GM12878 (cell line): Measurements from ENCODE around the gene FAM163A. TPM values are rescaled to one million over a fixed set of nuclear protein-coding genes. Genes with fewer than 3 reads are reported as not detected.

Experiments used
- ATAC-seq: fragments of 200-7000 bp; cut with Tn5 transposase; 3 replicates; pipeline ENCODE4 v1.9.1; 2020; ENCODE audit warnings: mild to moderate bottlenecking, moderate library complexity
- BruUV-seq: library from RNA; stranded (reverse); fragments of 400-500 nt; replicated peaks from 2 replicates; lab custom pipeline; 2021; lab: Mats Ljungman, UMichigan
- CTCF ChIA-PET: fragments of 300-600 bp; sonication (Branson Sonifier 250); formaldehyde crosslinking; extraction: SDS; loops from one replicate; lab custom pipeline; 2021; ENCODE audit warnings: inconsistent platforms; lab: Yijun Ruan, JAX
- POLR2A ChIA-PET: fragments of 350-600 bp; formaldehyde crosslinking; extraction: SDS; loops from one replicate; lab custom pipeline; 2021; ENCODE audit warnings: inconsistent platforms; lab: Charles Lee
- RAD21 ChIA-PET: fragments of 300-600 bp; sonication (Branson Sonifier 250); formaldehyde crosslinking; loops from one replicate; lab custom pipeline; 2023; ENCODE audit warnings: antibody characterized with exemption; ENCODE audit not compliant: unreplicated experiment; lab: Charles Lee
- SMC1A ChIA-PET: fragments of 300-600 bp; sonication (Branson Sonifier 250); formaldehyde crosslinking; loops from one replicate; lab custom pipeline; 2023; ENCODE audit not compliant: unreplicated experiment, uncharacterized antibody; lab: Charles Lee
- DNase-seq: peaks from one replicate; pipeline ENCODE4 v3.0.0-alpha.2; 2011; ENCODE audit warnings: low read depth, low spot score
- FAIRE-seq: peaks from 3 replicates; lab custom pipeline; 2011; peaks lifted over from hg19 to GRCh38; lab: Jason Lieb, UNC
- H2AFZ ChIP-seq: 2 replicates; pipeline ENCODE4 v1.6.0; 2011; ENCODE audit warnings: low read depth, low read length, control low read depth; ENCODE audit not compliant: control insufficient read depth
- H3K27ac ChIP-seq: 2 replicates; pipeline ENCODE4 v1.5.1; 2011; ENCODE audit warnings: control low read depth; ENCODE audit not compliant: control insufficient read depth, insufficient read depth
- H3K27me3 ChIP-seq, 2 experiments: replicated peaks in 1 of 2; 2 replicates each; pipeline versions ENCODE4 v1.6.0 to v1.6.1; 2011; ENCODE audit warnings: low read length in 1 of 2; ENCODE audit not compliant: control insufficient read depth in 2 of 2, insufficient read depth in 2 of 2
- H3K36me3 ChIP-seq, 2 experiments: 2 replicates each; pipeline ENCODE4 v1.5.1; 2011; ENCODE audit warnings: low read length in 1 of 2; ENCODE audit not compliant: control insufficient read depth in 2 of 2, insufficient read depth in 2 of 2
- H3K4me1 ChIP-seq: 2 replicates; pipeline ENCODE4 v1.6.1; 2011; ENCODE audit warnings: mild to moderate bottlenecking, low read length, moderate library complexity, mixed read lengths; ENCODE audit not compliant: control insufficient read depth, insufficient read depth
- H3K4me2 ChIP-seq: 2 replicates; pipeline ENCODE4 v1.6.0; 2011; ENCODE audit warnings: control low read depth; ENCODE audit not compliant: control insufficient read depth, insufficient read depth
- H3K4me3 ChIP-seq: fragments of 200-600 bp; sonication (generic); 2 replicates; pipeline ENCODE4 v1.5.1; 2016
- H3K79me2 ChIP-seq: 2 replicates; pipeline ENCODE4 v1.6.0; 2011; ENCODE audit warnings: low read length; ENCODE audit not compliant: control insufficient read depth, insufficient read depth
- H3K9ac ChIP-seq: 2 replicates; pipeline ENCODE4 v1.8.0; 2011; ENCODE audit warnings: low read length, control low read depth, mixed read lengths; ENCODE audit not compliant: control insufficient read depth, insufficient read depth
- H3K9me3 ChIP-seq: replicated peaks from 3 replicates; pipeline ENCODE4 v1.5.1; 2011; ENCODE audit warnings: mild to moderate bottlenecking, low read length; ENCODE audit not compliant: control insufficient read depth, insufficient read depth
- H4K20me1 ChIP-seq: 2 replicates; pipeline ENCODE4 v1.6.0; 2011; ENCODE audit not compliant: control insufficient read depth, insufficient read depth
- BMI1 ChIP-seq: fragments of 450-650 bp; IDR thresholded peaks from 2 replicates; pipeline ENCODE4 v1.6.1; 2016; ENCODE audit warnings: mild to moderate bottlenecking, moderate library complexity, borderline replicate concordance
- CEBPB ChIP-seq, 2 experiments: fragments of 150-350 bp in 1 of 2; IDR thresholded peaks; 2 replicates each; pipeline ENCODE4 v1.6.1; 2012 to 2014; ENCODE audit warnings: low read depth in 2 of 2, low read length in 2 of 2, borderline replicate concordance in 1 of 2, inconsistent platforms in 1 of 2
- IKZF1 ChIP-seq: fragments of 450-650 bp; conservative IDR thresholded peaks from 2 replicates; pipeline ENCODE4 v1.6.1; 2017; ENCODE audit warnings: antibody characterized with exemption, mild to moderate bottlenecking
- NBN ChIP-seq: fragments of 450-650 bp; IDR thresholded peaks from 2 replicates; pipeline ENCODE4 v1.6.1; 2016
- TAF1 ChIP-seq: IDR thresholded peaks from 2 replicates; pipeline ENCODE4 v1.6.1; 2011; ENCODE audit warnings: mild to moderate bottlenecking, low read depth, low read length, borderline replicate concordance
- ZNF207 ChIP-seq: fragments of 450-650 bp; IDR thresholded peaks from 2 replicates; pipeline ENCODE4 v1.6.1; 2014; ENCODE audit warnings: antibody characterized with exemption, mild to moderate bottlenecking, borderline replicate concordance
- WGBS: methylation state at CpG from one replicate; pipeline ENCODE4 v1.1.6; 2016; ENCODE audit warnings: low lambda C conversion rate; ENCODE audit not compliant: insufficient replicate concordance, insufficient coverage; ENCODE audit errors: missing lambda C conversion rate; 5-methylcytosine and 5-hydroxymethylcytosine counted together
- in situ Hi-C: fragments of 300-500 bp; cut with MboI; formaldehyde crosslinking; loops from 9 replicates; pipeline ENCODE4 v1.14.3; 2018; ENCODE audit warnings: mixed read lengths
- intact Hi-C: fragments of 100-400 bp; cut with micrococcal nuclease; formaldehyde crosslinking; loops from one replicate; pipeline ENCODE4 v1.14.2; 2022; ENCODE audit not compliant: unreplicated experiment
- polyA plus RNA-seq, 11 experiments: library from polyadenylated mRNA; depleted of rRNA in 4 of 11; unstranded in 6 of 11; stranded (reverse) in 5 of 11; fragments of >200 nt; fragmentation: Nextera tagmentation in 4 of 11; fragmentation: Illumina TruSeq in 1 of 11; extraction: Ambion mirVana in 4 of 11; extraction: Trizol in 1 of 11; gene quantifications; 1 replicate in 1 of 11; 2 replicates in 10 of 11; pipeline versions ENCODE4 v1.2.1 to v1.2.3, GENCODE V29; 2011 to 2016; ENCODE audit warnings: inconsistent platforms in 2 of 11, missing spikeins in 2 of 11, low read depth in 1 of 11
- total RNA-seq, 4 experiments: library from RNA; depleted of rRNA in 3 of 4; stranded (reverse); fragments of >200 nt in 3 of 4; fragmentation: Illumina TruSeq in 1 of 4; extraction: Trizol in 1 of 4; gene quantifications; 2 replicates each; pipeline versions ENCODE4 v1.2.1 to v1.2.3, GENCODE V29; 2013 to 2021
- TF ChIP-seq, protein P1 (sequence below): IDR thresholded peaks from 2 replicates; pipeline ENCODE4 v1.6.1; 2012; ENCODE audit warnings: mild to moderate bottlenecking, low read depth, low read length
- TF ChIP-seq, protein P2 (sequence below): fragments of 450-650 bp; IDR thresholded peaks from 2 replicates; pipeline ENCODE4 v1.6.1; 2018; ENCODE audit warnings: borderline replicate concordance, mild to moderate bottlenecking; ENCODE audit not compliant: partially characterized antibody
- TF ChIP-seq, protein P3 (sequence below): IDR thresholded peaks from 2 replicates; pipeline ENCODE4 v1.6.1; 2012; ENCODE audit warnings: low read length, inconsistent platforms

FAM163A gene
- total and polyA plus RNA-seq, 10 of the 15 experiments (the other 5 are each of a cell fraction or from before 2014, with no cell fraction given) = not detected

DNA sequence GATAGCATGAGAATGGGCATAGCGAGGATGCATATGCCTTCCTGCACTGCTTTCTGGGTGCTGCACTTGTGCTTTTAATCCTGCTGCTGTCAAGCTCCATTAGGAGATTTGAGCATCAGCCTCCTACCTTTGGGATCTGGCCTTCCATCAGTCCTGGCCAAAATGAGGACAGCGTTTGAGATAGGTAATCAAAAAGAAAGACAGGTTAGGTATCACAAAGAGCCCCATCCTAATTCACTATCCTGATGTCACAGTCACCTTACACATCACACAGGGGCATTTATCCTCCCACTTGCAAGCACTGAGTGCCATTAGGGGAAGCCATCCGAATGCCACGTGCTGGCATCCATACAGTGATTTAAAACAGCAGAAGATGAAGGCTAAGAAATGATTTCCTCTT lies 13.2 kb upstream of the FAM163A start:
- DNase-seq (no peak), FAIRE-seq (no peak), ATAC-seq (no peak)
- ChIA-PET POLR2A (no interaction called here), RAD21 (interaction anchor here (1.6 to 2.2 kb wide), 2 partner anchors 20 to 80 kb away, joined by 5 read pairs; no protein-coding TSS in a partner anchor), CTCF (interaction anchor here (1.8 to 6.0 kb wide), 5 partner anchors 8 to 85 kb away, joined by 5 to 30 read pairs (median 10); no protein-coding TSS in a partner anchor), SMC1A (interaction anchor here (4.2 kb wide), 1 partner anchor 80 kb away, joined by 23 read pairs; no protein-coding TSS in a partner anchor)
- no peak overlapping the region for H3K9ac ChIP-seq
- H3K4me2 ChIP-seq = no peak overlapping the region
- H3K79me2 ChIP-seq = no peaks in the 10 kb centered on the region
- TF ChIP-seq, protein P1, sequence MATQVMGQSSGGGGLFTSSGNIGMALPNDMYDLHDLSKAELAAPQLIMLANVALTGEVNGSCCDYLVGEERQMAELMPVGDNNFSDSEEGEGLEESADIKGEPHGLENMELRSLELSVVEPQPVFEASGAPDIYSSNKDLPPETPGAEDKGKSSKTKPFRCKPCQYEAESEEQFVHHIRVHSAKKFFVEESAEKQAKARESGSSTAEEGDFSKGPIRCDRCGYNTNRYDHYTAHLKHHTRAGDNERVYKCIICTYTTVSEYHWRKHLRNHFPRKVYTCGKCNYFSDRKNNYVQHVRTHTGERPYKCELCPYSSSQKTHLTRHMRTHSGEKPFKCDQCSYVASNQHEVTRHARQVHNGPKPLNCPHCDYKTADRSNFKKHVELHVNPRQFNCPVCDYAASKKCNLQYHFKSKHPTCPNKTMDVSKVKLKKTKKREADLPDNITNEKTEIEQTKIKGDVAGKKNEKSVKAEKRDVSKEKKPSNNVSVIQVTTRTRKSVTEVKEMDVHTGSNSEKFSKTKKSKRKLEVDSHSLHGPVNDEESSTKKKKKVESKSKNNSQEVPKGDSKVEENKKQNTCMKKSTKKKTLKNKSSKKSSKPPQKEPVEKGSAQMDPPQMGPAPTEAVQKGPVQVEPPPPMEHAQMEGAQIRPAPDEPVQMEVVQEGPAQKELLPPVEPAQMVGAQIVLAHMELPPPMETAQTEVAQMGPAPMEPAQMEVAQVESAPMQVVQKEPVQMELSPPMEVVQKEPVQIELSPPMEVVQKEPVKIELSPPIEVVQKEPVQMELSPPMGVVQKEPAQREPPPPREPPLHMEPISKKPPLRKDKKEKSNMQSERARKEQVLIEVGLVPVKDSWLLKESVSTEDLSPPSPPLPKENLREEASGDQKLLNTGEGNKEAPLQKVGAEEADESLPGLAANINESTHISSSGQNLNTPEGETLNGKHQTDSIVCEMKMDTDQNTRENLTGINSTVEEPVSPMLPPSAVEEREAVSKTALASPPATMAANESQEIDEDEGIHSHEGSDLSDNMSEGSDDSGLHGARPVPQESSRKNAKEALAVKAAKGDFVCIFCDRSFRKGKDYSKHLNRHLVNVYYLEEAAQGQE = no peak
- TF ChIP-seq, protein P2, sequence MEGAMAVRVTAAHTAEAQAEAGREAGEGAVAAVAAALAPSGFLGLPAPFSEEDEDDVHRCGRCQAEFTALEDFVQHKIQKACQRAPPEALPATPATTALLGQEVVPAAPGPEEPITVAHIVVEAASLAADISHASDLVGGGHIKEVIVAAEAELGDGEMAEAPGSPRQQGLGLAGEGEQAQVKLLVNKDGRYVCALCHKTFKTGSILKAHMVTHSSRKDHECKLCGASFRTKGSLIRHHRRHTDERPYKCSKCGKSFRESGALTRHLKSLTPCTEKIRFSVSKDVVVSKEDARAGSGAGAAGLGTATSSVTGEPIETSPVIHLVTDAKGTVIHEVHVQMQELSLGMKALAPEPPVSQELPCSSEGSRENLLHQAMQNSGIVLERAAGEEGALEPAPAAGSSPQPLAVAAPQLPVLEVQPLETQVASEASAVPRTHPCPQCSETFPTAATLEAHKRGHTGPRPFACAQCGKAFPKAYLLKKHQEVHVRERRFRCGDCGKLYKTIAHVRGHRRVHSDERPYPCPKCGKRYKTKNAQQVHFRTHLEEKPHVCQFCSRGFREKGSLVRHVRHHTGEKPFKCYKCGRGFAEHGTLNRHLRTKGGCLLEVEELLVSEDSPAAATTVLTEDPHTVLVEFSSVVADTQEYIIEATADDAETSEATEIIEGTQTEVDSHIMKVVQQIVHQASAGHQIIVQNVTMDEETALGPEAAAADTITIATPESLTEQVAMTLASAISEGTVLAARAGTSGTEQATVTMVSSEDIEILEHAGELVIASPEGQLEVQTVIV = no peak
- TF ChIP-seq NBN (no peak), ZNF207 (no peak), IKZF1 (no peak), CEBPB (IDR thresholded peaks at IDR 0.05; ENCODE audit: borderline replicate concordance in 1 of 2, low read depth in 2 of 2, low read length in 2 of 2) (no peak), BMI1 (no peak), TAF1 (no peak)
- TF ChIP-seq, protein P3, sequence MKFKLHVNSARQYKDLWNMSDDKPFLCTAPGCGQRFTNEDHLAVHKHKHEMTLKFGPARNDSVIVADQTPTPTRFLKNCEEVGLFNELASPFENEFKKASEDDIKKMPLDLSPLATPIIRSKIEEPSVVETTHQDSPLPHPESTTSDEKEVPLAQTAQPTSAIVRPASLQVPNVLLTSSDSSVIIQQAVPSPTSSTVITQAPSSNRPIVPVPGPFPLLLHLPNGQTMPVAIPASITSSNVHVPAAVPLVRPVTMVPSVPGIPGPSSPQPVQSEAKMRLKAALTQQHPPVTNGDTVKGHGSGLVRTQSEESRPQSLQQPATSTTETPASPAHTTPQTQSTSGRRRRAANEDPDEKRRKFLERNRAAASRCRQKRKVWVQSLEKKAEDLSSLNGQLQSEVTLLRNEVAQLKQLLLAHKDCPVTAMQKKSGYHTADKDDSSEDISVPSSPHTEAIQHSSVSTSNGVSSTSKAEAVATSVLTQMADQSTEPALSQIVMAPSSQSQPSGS = no peak
- H4K20me1 ChIP-seq = no peaks in the 10 kb centered on the region
- intact Hi-C loops (no loop called here), in situ Hi-C loops (no loop called here)
- H3K27me3 ChIP-seq = no peaks in the 10 kb centered on the region; a peak in 1 of 4 replicates
- H3K27ac ChIP-seq = no peak overlapping the region
- no peaks in the 10 kb centered on the region for H3K36me3 ChIP-seq
- H2AFZ ChIP-seq = no peak overlapping the region
- BruUV-seq = no TSS peak
- H3K4me3 ChIP-seq = no peak overlapping the region
- no peaks in the 10 kb centered on the region for H3K9me3 ChIP-seq
- WGBS = 38% methylated on average over 4 of the region's 4 CpGs
- no peaks in the 10 kb centered on the region for H3K4me1 ChIP-seq
